ENCODE data around the gene MZB1.

MZB1 gene

GRCh38 chr5:139385061-139386049 is 4.4 kb downstream of the MZB1 start:
- peak overlapping the region in 1 of 2 donors; percentile 60 for H3K27ac ChIP-seq
- TF ChIP-seq CTCF (IDR thresholded peaks at IDR 0.05): no peak
- no peak for DNase-seq (ENCODE audit: low spot score)
- H3K4me3 ChIP-seq: peak overlapping the region; percentile 59

- H3K27ac ChIP-seq: peak overlapping the region in 1 of 2 donors; percentile 60
- H3K4me3 ChIP-seq: peak overlapping the region; percentile 59
- TF ChIP-seq CTCF (IDR thresholded peaks at IDR 0.05): no peak
- DNase-seq (ENCODE audit: low spot score): no peak
These were observed 5.1 kb downstream of the MZB1 start for GRCh38 chr5:139384591-139385051.

DNA sequence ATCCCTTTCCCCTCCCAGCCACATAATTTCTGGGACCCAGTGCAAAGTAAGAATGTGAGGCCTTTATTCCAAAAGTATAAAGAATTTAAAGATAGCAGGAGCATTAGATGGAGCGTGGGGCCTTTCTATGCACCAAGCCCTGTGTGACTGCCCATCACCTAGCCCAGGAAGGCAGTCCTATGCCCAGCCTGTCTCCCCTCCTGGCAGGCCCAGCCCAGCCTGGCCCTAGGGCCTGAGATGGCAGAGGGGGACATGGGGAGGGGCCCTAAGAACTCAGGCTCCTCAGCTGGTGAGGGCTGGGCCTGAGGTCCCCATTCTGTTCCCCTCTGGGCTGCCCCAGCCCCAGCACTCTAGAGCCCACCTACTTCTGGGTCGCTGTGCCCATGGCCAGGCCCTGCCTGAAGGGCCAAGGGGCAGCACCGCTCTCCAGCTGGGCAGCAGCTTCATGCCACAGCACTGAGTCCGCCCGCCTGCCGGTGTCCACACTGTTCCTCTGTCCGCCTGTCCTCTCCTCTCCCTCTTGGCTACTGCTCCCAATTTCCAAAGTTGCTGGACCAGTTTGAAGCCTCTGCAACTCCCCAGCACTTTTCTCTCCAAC is 5.6 kb downstream of the MZB1 start:
- TF ChIP-seq CTCF (IDR thresholded peaks at IDR 0.05): no peak
- H3K4me3 ChIP-seq: no peak overlapping the region
- peak; percentile 58 for DNase-seq (ENCODE audit: low spot score)
- H3K27ac ChIP-seq: peak overlapping the region in 1 of 2 donors; percentile 60

GRCh38 chr5:139383275-139383992 is 6.3 kb downstream of the MZB1 start, which contains the start of gene SLC23A1:
Gene SLC23A1 (minus strand): TSS chr5:139383297. CDS start chr5:139383253, 44 bp downstream.
- H3K27ac ChIP-seq: peak within 1 kb of the TSS in 1 of 2 donors; percentile 60
- DNase-seq (ENCODE audit: low spot score): peak; percentile 64
- no peak for TF ChIP-seq CTCF (IDR thresholded peaks at IDR 0.05)
- H3K4me3 ChIP-seq: no peak within 1 kb of the TSS

- Histone ChIP-seq H3K27ac (no peak overlapping the region), H3K4me3 (no peak overlapping the region)
- no peak for DNase-seq (ENCODE audit: low spot score)
- no peak for TF ChIP-seq CTCF (IDR thresholded peaks at IDR 0.05)
These were observed 6.9 kb downstream of the MZB1 start for GRCh38 chr5:139382807-139383206.

DNA sequence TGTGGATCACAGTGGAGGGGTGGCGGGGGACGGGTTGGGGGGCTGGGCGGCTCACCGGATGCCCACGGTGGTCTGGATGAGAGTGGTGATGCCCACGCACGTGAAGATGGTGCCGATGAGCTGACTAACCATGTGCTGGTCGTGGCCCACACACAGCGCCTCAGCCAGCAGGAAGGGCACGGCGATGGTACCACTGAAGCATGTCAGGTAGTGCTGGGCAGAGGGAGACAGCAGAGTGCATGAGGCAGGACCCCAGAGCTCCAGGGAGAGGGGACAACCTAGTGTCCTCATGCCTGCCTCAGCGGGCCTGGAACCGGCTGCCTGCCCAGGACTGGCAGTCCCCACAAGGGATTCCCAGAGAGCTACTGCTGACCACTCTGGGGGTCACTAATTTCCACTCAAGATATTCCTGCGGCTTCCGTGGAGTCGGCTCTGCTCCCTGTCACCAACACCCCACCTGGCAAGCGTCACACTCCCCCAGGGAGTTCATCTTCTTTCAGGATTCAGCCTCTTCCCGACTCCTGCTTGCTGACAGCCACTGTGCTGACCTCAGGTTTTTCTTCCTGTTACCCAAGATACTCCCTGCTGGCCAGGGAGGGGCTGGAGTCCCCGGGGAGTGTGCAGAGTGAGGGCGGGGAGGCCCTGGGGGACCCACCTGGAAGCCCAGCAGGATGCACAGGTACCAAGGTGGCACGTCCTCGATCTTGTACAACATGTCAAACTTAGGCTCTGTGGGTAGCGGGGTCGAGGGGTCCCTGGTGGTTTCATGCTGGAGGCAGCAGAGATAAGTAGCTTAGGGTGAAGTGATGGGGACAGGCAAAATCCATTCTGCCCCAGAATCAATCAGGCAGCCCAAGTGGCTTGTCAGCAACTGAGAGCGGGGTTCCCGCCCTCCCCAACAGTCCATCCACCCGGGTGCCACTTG is 7.6 kb downstream of the MZB1 start:
- no peak overlapping the region for H3K27ac ChIP-seq
- TF ChIP-seq CTCF (IDR thresholded peaks at IDR 0.05): no peak
- DNase-seq (ENCODE audit: low spot score): peak; percentile 62
- no peak overlapping the region for H3K4me3 ChIP-seq

All from coronary artery (tissue), 2 donors.